Cardiac muscle cell (in vitro differentiated cells and primary cell): Measurements from ENCODE around the gene EHMT1. TPM values are rescaled to one million over a fixed set of nuclear protein-coding genes. Genes with fewer than 3 reads are reported as not detected.

Experiments
- DNase-seq, 2 donors: peaks; one replicate each; pipeline versions ENCODE4 v3.0.0 to v3.0.0-alpha.2; 2010 to 2017; ENCODE audit warnings: low read depth in 1 of 2, low spot score in 1 of 2
- H3K27ac ChIP-seq: fragments of 200-600 bp; sonication (generic); 2 replicates; pipeline ENCODE4 v1.5.1; 2016
- H3K27me3 ChIP-seq: fragments of 200-600 bp; sonication (generic); 2 replicates; pipeline ENCODE4 v1.6.0; 2016; ENCODE audit warnings: control low read depth
- H3K36me3 ChIP-seq: fragments of 200-600 bp; sonication (generic); 2 replicates; pipeline ENCODE4 v1.5.1; 2016; ENCODE audit warnings: control low read depth
- H3K4me1 ChIP-seq: fragments of 200-600 bp; sonication (generic); 2 replicates; pipeline ENCODE4 v1.8.1; 2017; ENCODE audit warnings: low read depth, mild to moderate bottlenecking, mixed run types
- H3K4me3 ChIP-seq: fragments of 200-600 bp; sonication (generic); 2 replicates; pipeline ENCODE4 v1.5.1; 2016; ENCODE audit warnings: mild to moderate bottlenecking
- H3K9me3 ChIP-seq: fragments of 200-600 bp; sonication (generic); 2 replicates; pipeline ENCODE4 v1.5.1; 2017; ENCODE audit warnings: low read depth, mild to moderate bottlenecking, control low read depth
- polyA plus RNA-seq: library from polyadenylated mRNA; unstranded; fragments of >200 nt; fragmentation: Nextera tagmentation; extraction: Ambion mirVana; gene quantifications from 2 replicates; pipeline ENCODE4 v1.2.1, GENCODE V29; 2016
- total RNA-seq: library from RNA; depleted of rRNA; stranded (reverse); fragments of >200 nt; gene quantifications from 2 replicates; pipeline ENCODE4 v1.2.3, GENCODE V29; 2016
- TF ChIP-seq, protein P1 (sequence below): IDR thresholded peaks from 2 replicates; pipeline ENCODE4 v1.5.1; 2012; ENCODE audit warnings: low read depth, mild to moderate bottlenecking, low read length

Gene EHMT1
- total and polyA plus RNA-seq, 2 experiments from 2014 or later, result 55.5 to 93.8 TPM

DNA sequence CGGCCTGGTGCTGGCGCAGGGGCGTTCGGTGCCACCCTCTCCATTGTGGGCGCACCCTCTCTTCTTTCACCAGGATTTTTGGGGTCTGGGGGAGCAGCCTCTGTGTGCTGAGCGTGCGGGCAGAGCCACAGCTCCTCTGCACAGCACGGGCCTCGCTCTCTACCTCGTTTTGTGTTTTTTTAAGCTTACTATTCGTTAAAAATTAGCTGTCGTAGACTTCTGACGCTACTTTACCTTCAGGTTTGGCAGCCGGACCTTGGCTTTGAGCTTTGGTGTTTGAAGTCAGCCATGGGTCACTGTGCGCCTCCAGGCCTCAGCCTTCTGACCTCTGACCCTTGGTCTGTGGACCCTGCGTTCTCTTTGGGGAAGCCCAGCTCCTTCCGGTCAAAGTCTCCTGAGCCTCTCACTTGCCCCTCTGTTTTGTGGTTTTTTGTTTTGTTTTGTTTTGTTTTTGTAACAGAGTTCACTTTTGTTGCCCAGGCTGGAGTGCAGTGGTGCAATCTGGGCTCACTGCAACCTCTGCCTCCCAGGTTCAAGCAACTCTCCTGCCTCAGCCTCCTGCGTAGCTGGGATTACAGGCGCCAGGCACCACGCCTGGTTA is 170.6 kb downstream of the EHMT1 start:
- no peak for DNase-seq
- Histone ChIP-seq H3K4me3 (no peak overlapping the region), H3K9me3 (no peaks in the 10 kb centered on the region), H3K27me3 (no peaks in the 10 kb centered on the region), H3K27ac (no peak overlapping the region), H3K36me3 (peaks cover 47% of the 10 kb centered on the region), H3K4me1 (no peaks in the 10 kb centered on the region)
- TF ChIP-seq, protein P1, sequence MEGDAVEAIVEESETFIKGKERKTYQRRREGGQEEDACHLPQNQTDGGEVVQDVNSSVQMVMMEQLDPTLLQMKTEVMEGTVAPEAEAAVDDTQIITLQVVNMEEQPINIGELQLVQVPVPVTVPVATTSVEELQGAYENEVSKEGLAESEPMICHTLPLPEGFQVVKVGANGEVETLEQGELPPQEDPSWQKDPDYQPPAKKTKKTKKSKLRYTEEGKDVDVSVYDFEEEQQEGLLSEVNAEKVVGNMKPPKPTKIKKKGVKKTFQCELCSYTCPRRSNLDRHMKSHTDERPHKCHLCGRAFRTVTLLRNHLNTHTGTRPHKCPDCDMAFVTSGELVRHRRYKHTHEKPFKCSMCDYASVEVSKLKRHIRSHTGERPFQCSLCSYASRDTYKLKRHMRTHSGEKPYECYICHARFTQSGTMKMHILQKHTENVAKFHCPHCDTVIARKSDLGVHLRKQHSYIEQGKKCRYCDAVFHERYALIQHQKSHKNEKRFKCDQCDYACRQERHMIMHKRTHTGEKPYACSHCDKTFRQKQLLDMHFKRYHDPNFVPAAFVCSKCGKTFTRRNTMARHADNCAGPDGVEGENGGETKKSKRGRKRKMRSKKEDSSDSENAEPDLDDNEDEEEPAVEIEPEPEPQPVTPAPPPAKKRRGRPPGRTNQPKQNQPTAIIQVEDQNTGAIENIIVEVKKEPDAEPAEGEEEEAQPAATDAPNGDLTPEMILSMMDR, result no peak

DNA sequence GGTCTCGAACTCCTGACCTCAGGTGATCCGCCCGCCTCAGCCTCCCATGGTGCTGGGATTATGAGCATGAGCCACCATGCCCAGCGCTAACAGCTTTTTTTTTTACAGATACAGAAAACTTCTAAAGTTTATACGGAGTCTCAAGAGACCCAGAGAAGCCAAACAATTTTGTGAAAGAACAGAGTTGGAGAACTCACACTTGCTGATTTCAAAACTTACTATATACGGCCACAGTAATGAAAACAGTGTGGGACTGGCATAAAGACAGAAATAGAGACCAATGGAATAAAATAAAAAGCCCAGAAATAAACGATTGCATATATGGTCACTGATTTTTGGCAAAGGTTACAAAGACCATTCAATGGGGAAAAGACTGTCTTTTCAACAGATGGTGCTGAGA is 173.1 kb downstream of the EHMT1 start:
- DNase-seq, result no peak
- Histone ChIP-seq H3K4me1 (no peaks in the 10 kb centered on the region), H3K4me3 (no peak overlapping the region), H3K9me3 (no peaks in the 10 kb centered on the region), H3K27me3 (no peaks in the 10 kb centered on the region), H3K27ac (no peak overlapping the region), H3K36me3 (peaks cover 48% of the 10 kb centered on the region)
- TF ChIP-seq, protein P1, result no peak

DNA sequence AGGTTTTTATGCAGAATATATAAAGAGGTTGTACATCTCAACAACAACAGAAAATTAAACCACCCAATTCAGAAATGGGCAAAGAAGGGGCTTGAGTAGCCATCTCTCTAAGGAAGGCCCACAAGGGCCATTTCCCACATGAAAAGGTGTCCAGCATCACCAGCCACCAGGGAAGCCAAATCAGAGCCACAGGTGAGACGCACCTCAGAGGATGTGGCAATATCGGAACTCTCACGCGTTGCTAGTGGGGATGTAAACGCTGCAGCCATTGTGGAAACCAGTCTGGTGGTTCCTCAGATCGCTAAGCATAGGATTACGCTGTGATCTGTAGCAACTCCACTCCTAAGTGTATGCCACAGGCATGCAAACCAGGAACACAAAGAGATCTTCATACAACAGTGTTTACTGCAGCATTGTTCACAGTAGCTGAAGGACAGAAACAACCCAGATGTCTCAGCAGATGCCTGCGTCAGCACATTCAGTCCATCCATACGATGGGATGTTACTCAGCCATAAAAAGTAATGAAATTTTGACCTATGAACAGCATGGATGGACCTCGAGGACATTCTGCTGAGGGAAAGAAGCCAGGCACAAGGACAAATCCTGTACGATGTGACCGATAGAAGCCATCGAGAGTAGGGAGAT is 174.5 kb downstream of the EHMT1 start:
- Histone ChIP-seq H3K27ac (no peak overlapping the region), H3K4me1 (no peaks in the 10 kb centered on the region), H3K27me3 (no peaks in the 10 kb centered on the region), H3K36me3 (peaks cover 52% of the 10 kb centered on the region), H3K9me3 (no peaks in the 10 kb centered on the region), H3K4me3 (no peak overlapping the region)
- TF ChIP-seq, protein P1, result no peak
- no peak for DNase-seq

DNA sequence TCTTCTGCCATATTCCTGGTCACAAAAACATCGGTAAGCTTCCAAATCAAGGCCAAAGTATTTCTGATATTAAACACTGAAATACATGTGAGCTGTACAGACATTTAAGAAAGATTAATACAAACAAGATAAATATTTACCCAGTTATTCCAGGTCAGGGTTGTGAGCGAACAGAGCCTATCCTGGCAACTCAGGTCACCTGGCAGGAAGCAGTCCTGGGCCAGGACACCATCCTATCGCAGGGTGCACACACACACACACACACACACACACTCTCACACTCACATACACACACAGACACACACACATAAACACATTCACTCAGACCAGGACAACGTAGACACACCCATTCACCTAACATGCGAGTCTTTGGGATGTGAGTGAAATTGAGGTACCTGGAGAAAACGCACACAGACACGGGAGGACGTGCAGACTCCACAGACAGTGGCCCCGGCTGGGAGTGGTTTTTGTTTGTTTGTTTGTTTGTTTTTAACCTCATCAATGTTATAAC is 176.4 kb downstream of the EHMT1 start:
- Histone ChIP-seq H3K27me3 (no peaks in the 10 kb centered on the region), H3K4me3 (no peak overlapping the region), H3K9me3 (no peaks in the 10 kb centered on the region), H3K36me3 (peaks cover 52% of the 10 kb centered on the region), H3K4me1 (no peaks in the 10 kb centered on the region), H3K27ac (no peak overlapping the region)
- DNase-seq, result no peak
- TF ChIP-seq, protein P1, result no peak

DNA sequence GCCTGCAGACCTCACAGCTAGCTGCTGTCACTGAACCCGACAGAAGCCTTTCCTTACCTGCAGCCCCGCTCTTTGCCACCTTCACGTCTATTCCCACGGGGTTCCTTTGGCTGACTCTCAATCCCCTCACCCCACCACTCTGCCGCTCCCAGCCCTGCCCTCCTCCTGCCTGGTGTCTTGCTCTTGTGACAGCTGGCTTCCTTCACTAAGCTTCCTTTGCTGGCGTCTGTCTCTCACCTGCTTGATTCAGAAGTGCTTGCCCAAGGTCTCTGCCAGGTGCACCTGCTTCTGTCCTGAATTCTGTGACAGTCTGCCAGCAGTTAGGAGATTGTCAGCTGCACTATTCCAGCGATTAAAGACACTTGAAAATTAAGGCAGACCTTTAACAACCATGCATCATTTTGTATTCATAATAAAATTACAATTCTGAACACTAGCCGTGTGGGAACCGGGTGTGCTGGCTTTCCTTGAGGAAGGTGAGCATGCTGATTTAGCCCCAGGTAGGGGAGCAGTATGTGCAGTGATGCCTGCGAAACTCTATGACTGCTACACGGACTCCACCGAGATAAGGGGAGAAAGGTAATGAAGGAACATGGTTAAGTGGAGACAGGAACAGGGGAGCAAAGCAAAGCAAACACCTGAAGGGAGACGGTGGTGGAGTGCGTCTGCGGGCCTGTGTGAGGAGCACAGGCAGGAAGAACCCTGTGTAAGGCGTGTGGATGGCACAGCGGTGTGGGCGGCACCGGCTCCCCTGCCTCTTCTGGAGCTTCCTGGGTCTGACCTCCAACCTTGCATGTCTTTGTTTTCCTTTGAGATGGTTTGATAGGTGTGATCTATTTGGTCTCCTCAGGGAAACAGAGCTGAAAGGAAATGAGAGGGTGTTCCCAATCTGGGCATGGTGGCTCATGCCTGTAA is 178.7 kb downstream of the EHMT1 start:
- TF ChIP-seq, protein P1, result no peak
- H3K36me3 ChIP-seq, result peaks cover 42% of the 10 kb centered on the region

More for the DNA sequence above, 178.7 kb downstream of the EHMT1 start:
- no peak for DNase-seq
- H3K27me3 ChIP-seq, result no peaks in the 10 kb centered on the region
- no peaks in the 10 kb centered on the region for H3K9me3 ChIP-seq
- H3K4me1 ChIP-seq, result no peaks in the 10 kb centered on the region
- no peak overlapping the region for H3K4me3 ChIP-seq
- no peak overlapping the region for H3K27ac ChIP-seq
